Ovary (tissue), 3 donors: ENCODE data around the gene SPTLC1.

Experiments used
- EP300 ChIP-seq: sonication (generic); formaldehyde crosslinking; IDR thresholded peaks from one replicate; pipeline ENCODE4 v1.6.1; 2017; ENCODE audit warnings: antibody characterized with exemption
- POLR2A ChIP-seq: fragments of 450-650 bp; IDR thresholded peaks from one replicate; pipeline ENCODE4 v1.6.1; 2017; ENCODE audit warnings: antibody characterized with exemption, mild to moderate bottlenecking, moderate library complexity
- TF ChIP-seq, protein P1 (sequence below), 3 donors: fragments of 450-650 bp in 2 of 3; fragments of 200-600 bp in 1 of 3; IDR thresholded peaks; one replicate each; pipeline versions ENCODE4 v1.5.1 to v1.8.0; 2016 to 2022; ENCODE audit warnings: antibody characterized with exemption in 3 of 3, mild to moderate bottlenecking in 1 of 3
- donor health status: DM: no; HTN: no; CAD: no.

DNA sequence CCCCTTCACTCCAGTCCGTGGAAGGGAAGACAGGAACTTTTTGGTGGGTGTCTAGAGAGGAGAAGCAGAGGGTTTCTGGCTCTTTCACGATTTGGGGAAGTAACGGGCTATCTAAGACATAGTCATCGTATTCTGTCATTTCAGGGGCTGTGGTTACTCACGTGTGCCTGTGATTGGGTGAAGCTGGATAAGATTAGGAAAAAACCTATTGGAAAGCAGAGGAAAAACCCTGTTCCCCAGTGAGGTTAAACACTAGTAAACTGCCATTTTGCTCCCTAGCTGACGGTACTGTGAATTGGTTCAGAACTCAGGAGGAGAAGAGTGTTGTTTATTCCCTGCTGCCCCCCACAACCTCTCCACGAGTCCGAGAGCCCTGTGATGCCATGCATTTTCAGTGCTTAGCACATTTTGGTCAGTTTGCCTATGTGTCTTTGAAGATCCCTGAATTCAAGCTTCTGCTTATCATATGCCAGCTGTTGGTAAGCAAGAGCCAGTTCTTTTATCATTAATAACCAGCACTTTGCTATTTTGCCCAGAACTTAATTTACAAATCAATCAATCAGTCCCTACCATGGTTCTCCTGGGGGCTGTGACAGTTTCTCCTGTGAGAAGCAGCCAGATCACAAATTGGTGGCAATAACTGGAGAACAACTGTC is 120.1 kb downstream of the SPTLC1 start:
- TF ChIP-seq, protein P1, sequence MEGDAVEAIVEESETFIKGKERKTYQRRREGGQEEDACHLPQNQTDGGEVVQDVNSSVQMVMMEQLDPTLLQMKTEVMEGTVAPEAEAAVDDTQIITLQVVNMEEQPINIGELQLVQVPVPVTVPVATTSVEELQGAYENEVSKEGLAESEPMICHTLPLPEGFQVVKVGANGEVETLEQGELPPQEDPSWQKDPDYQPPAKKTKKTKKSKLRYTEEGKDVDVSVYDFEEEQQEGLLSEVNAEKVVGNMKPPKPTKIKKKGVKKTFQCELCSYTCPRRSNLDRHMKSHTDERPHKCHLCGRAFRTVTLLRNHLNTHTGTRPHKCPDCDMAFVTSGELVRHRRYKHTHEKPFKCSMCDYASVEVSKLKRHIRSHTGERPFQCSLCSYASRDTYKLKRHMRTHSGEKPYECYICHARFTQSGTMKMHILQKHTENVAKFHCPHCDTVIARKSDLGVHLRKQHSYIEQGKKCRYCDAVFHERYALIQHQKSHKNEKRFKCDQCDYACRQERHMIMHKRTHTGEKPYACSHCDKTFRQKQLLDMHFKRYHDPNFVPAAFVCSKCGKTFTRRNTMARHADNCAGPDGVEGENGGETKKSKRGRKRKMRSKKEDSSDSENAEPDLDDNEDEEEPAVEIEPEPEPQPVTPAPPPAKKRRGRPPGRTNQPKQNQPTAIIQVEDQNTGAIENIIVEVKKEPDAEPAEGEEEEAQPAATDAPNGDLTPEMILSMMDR (IDR thresholded peaks at IDR 0.05): no peak
- TF ChIP-seq POLR2A: no peak
- TF ChIP-seq EP300: no peak
